ENCODE results near the gene RNF20. TPM values are rescaled to one million over a fixed set of nuclear protein-coding genes. Genes with fewer than 3 reads are reported as not detected.

Gene RNF20
- total RNA-seq, 1 donor from 2014 or later: 37.0 TPM

GRCh38 chr9:101574731-101575333 lies 41.2 kb downstream of the RNF20 start:
- H3K9me3 Mint-ChIP-seq: no peaks in the 10 kb centered on the region
- no peak for TF ChIP-seq EZH2 (IDR thresholded peaks at IDR 0.05)
- TF ChIP-seq EZH2phosphoT487 (IDR thresholded peaks at IDR 0.05): no peak
- no peak for TF ChIP-seq CTCF (IDR thresholded peaks at IDR 0.05)
- no peaks in the 10 kb centered on the region for H4K20me1 ChIP-seq (ENCODE audit: low read depth)
- H3K79me2 ChIP-seq (ENCODE audit: low read depth): no peaks in the 10 kb centered on the region
- H3K36me3 Mint-ChIP-seq: peaks cover 3% of the 10 kb centered on the region
- no peak overlapping the region for H3K4me3 Mint-ChIP-seq
- H3K27ac Mint-ChIP-seq: no peak overlapping the region
- no peak overlapping the region for H2AFZ ChIP-seq (replicated peaks)
- no peak overlapping the region for H3K9ac ChIP-seq
- no peaks in the 10 kb centered on the region for H3K27me3 ChIP-seq
- no peaks in the 10 kb centered on the region for H3K36me3 ChIP-seq
- no peak overlapping the region for H3K4me3 ChIP-seq
- no peaks in the 10 kb centered on the region for H3F3A ChIP-seq (ENCODE audit: low read depth)
- H3K27ac ChIP-seq: no peak overlapping the region
- H3K4me1 Mint-ChIP-seq: peaks cover 25% of the 10 kb centered on the region
- peaks cover 3% of the 10 kb centered on the region for H3K27me3 Mint-ChIP-seq (ENCODE audit: insufficient read depth, low read depth)
- H3K4me2 ChIP-seq: no peak overlapping the region
- DNase-seq (ENCODE audit: low spot score): no peak
- H3K4me1 ChIP-seq: peaks cover 4% of the 10 kb centered on the region
- H3K9me3 ChIP-seq (ENCODE audit: low read depth): no peaks in the 10 kb centered on the region

- H3K9me3 ChIP-seq (ENCODE audit: low read depth): no peaks in the 10 kb centered on the region
- H3K4me3 ChIP-seq: no peak overlapping the region
- no peak overlapping the region for H3K27ac ChIP-seq
- no peaks in the 10 kb centered on the region for H3F3A ChIP-seq (ENCODE audit: low read depth)
- Mint-ChIP-seq H3K27me3 (ENCODE audit: insufficient read depth, low read depth) (peaks cover 3% of the 10 kb centered on the region), H3K9me3 (no peaks in the 10 kb centered on the region), H3K4me1 (peaks cover 13% of the 10 kb centered on the region), H3K27ac (no peak overlapping the region), H3K4me3 (no peak overlapping the region), H3K36me3 (no peaks in the 10 kb centered on the region)
- no peak overlapping the region for H3K4me2 ChIP-seq
- H3K9ac ChIP-seq: no peak overlapping the region
- no peaks in the 10 kb centered on the region for H3K27me3 ChIP-seq
- DNase-seq (ENCODE audit: low spot score): no peak
- peaks cover 4% of the 10 kb centered on the region for H3K4me1 ChIP-seq
- TF ChIP-seq EZH2phosphoT487 (IDR thresholded peaks at IDR 0.05) (no peak), CTCF (IDR thresholded peaks at IDR 0.05) (no peak), EZH2 (IDR thresholded peaks at IDR 0.05) (no peak)
- no peaks in the 10 kb centered on the region for H4K20me1 ChIP-seq (ENCODE audit: low read depth)
- no peaks in the 10 kb centered on the region for H3K79me2 ChIP-seq (ENCODE audit: low read depth)
- H3K36me3 ChIP-seq: no peaks in the 10 kb centered on the region
- no peak overlapping the region for H2AFZ ChIP-seq (replicated peaks)
These were observed 44.7 kb downstream of the RNF20 start for GRCh38 chr9:101578378-101578777.

- H2AFZ ChIP-seq (replicated peaks): no peak overlapping the region
- DNase-seq (ENCODE audit: low spot score): no peak
- Mint-ChIP-seq H3K9me3 (no peaks in the 10 kb centered on the region), H3K27me3 (ENCODE audit: insufficient read depth, low read depth) (peaks cover 3% of the 10 kb centered on the region), H3K36me3 (no peaks in the 10 kb centered on the region), H3K27ac (no peak overlapping the region), H3K4me1 (peaks cover 13% of the 10 kb centered on the region), H3K4me3 (no peak overlapping the region)
- H3F3A ChIP-seq (ENCODE audit: low read depth): no peaks in the 10 kb centered on the region
- H3K36me3 ChIP-seq: no peaks in the 10 kb centered on the region
- no peaks in the 10 kb centered on the region for H4K20me1 ChIP-seq (ENCODE audit: low read depth)
- no peaks in the 10 kb centered on the region for H3K9me3 ChIP-seq (ENCODE audit: low read depth)
- H3K9ac ChIP-seq: no peak overlapping the region
- H3K27me3 ChIP-seq: no peaks in the 10 kb centered on the region
- no peak overlapping the region for H3K4me2 ChIP-seq
- no peak for TF ChIP-seq CTCF (IDR thresholded peaks at IDR 0.05)
- TF ChIP-seq EZH2 (IDR thresholded peaks at IDR 0.05): no peak
- no peak for TF ChIP-seq EZH2phosphoT487 (IDR thresholded peaks at IDR 0.05)
- H3K4me3 ChIP-seq: no peak overlapping the region
- H3K79me2 ChIP-seq (ENCODE audit: low read depth): no peaks in the 10 kb centered on the region
- no peak overlapping the region for H3K27ac ChIP-seq
- peaks cover 4% of the 10 kb centered on the region for H3K4me1 ChIP-seq
These were observed 46.3 kb downstream of the RNF20 start for GRCh38 chr9:101579711-101580545.

All from neural progenitor cell (in vitro differentiated cells).